Measurements from ENCODE around the gene ARL15. TPM values are rescaled to one million over a fixed set of nuclear protein-coding genes. Genes with fewer than 3 reads are reported as not detected.

ARL15 gene
- total and polyA plus RNA-seq, 9 of the 15 experiments (the other 6 are each of a cell fraction or from before 2014, with no cell fraction given) = 18.5 to 80.4 (median 57.0) TPM

GRCh38 chr5:54086191-54086590 lies 224.2 kb downstream of the ARL15 start:
- FAIRE-seq (no peak), ATAC-seq (no peak), DNase-seq (ENCODE audit: extremely low read depth in 1 of 4, low spot score in 3 of 4) (no peak)
- Histone ChIP-seq H3K9me1 (ENCODE audit: control insufficient read depth, insufficient read depth, low read length) (no peaks in the 10 kb centered on the region), H3K27ac (ENCODE audit: extremely low read depth, low read depth, low read length) (no peak overlapping the region), H4K20me1 (replicated peaks; ENCODE audit: control insufficient read depth, insufficient read depth, low read length) (no peaks in the 10 kb centered on the region), H3K4me1 (replicated peaks in 1 of 2; ENCODE audit: control insufficient read depth in 2 of 2, insufficient read depth in 2 of 2, low read length in 2 of 2) (peaks cover 0 to 3% of the 10 kb centered on the region in 2 experiments; a peak in 2 of 5 replicates), H3K27me3 (ENCODE audit: control insufficient read depth in 2 of 2, insufficient read depth in 2 of 2, low read length in 2 of 2) (no peaks in the 10 kb centered on the region), H3K36me3 (ENCODE audit: control insufficient read depth, insufficient read depth, low read length) (peaks cover 3% of the 10 kb centered on the region; the same call in 1 of the 3 replicates), H2AFZ (ENCODE audit: low read depth, low read length) (no peak overlapping the region), H3K4me3 (no peak overlapping the region), H3K9me3 (replicated peaks; ENCODE audit: control insufficient read depth, insufficient read depth, low read depth, low read length) (no peaks in the 10 kb centered on the region), H3K9ac (ENCODE audit: insufficient read depth in 1 of 2, low read depth in 2 of 2, low read length in 2 of 2) (no peak overlapping the region), H3K79me2 (ENCODE audit: control insufficient read depth, insufficient read depth, low read length) (peaks cover 3% of the 10 kb centered on the region; the same call in 1 of the 3 replicates), H3K4me2 (ENCODE audit: insufficient read depth, low read length) (no peak overlapping the region)
- in situ Hi-C loops (cut with MboI) (no loop called here), intact Hi-C loops (cut with micrococcal nuclease) (no loop called here)
- ChIA-PET CTCF (ENCODE audit: low intra/inter-chr PET ratio) (no interaction called here), POLR2A (no interaction called here)
- 100% methylated on average over 2 of the region's 2 CpGs for WGBS (ENCODE audit: insufficient coverage, low coverage, missing lambda C conversion rate)
- no peak for TF ChIP-seq REST (IDR thresholded peaks at IDR 0.05; ENCODE audit: borderline replicate concordance)
- no peak for TF ChIP-seq REST (CRISPR knock-in tag; IDR thresholded peaks at IDR 0.05; ENCODE audit: low read depth)
- no peak for TF ChIP-seq ZKSCAN3 (CRISPR knock-in tag; IDR thresholded peaks at IDR 0.05)
- TF ChIP-seq ZFP30 (CRISPR knock-in tag; IDR thresholded peaks at IDR 0.05; ENCODE audit: borderline replicate concordance) = no peak
- no peak for TF ChIP-seq TBL1XR1 (IDR thresholded peaks at IDR 0.05; ENCODE audit: low read length in 2 of 2)
- no peak for TF ChIP-seq THAP12 (CRISPR knock-in tag; IDR thresholded peaks at IDR 0.05)
- TF ChIP-seq SPI1 (IDR thresholded peaks at IDR 0.05; ENCODE audit: borderline replicate concordance, low read depth, low read length) = no peak
- no peak for TF ChIP-seq ZNF140 (CRISPR knock-in tag; IDR thresholded peaks at IDR 0.05)
- TF ChIP-seq MIER1 (IDR thresholded peaks at IDR 0.05; ENCODE audit: low read depth) = no peak
- TF ChIP-seq SMAD2 (IDR thresholded peaks at IDR 0.05; ENCODE audit: low read depth, low read length) = no peak
- TF ChIP-seq DIDO1 (tag; IDR thresholded peaks at IDR 0.05; ENCODE audit: low read depth) = no peak
- no TSS peak for BruUV-seq (replicated peaks)

All from K562 (cell line).